ENCODE data around the gene C17orf75.
"Not testable (repeated sequence)": the region's sequence is repeated elsewhere in the genome, so short reads cannot be mapped to it uniquely, and the experiment has no call there.

C17orf75 gene
- 13.9 reads per million, percentile 39 among the genes with 10 or more reads in this experiment for total RNA-seq

GRCh38 chr17:32341857-32342602, at the start of gene C17orf75:
TSS of gene C17orf75 (minus strand) at chr17:32342173. CDS start at chr17:32342139, 34 bp downstream.
- DNase-seq = peak; percentile 62

GRCh38 chr17:32388613-32389459, 46.9 kb upstream of the C17orf75 start:
- no peak for DNase-seq

- DNase-seq = not testable (repeated sequence)
Measured at GRCh38 chr17:32388128-32388527, 46.2 kb upstream of the C17orf75 start.

- no peak for DNase-seq
Measured at GRCh38 chr17:32386844-32387243, 44.9 kb upstream of the C17orf75 start.

GRCh38 chr17:32385971-32386370, 44.0 kb upstream of the C17orf75 start:
- no peak for DNase-seq

- DNase-seq = no peak
Measured at GRCh38 chr17:32385121-32385520, 43.1 kb upstream of the C17orf75 start.

- DNase-seq = no peak
Measured at GRCh38 chr17:32383926-32384434, 42.0 kb upstream of the C17orf75 start.

GRCh38 chr17:32382526-32383223, 40.7 kb upstream of the C17orf75 start:
- no peak for DNase-seq

- DNase-seq = no peak
Measured at GRCh38 chr17:32370426-32370825, 28.5 kb upstream of the C17orf75 start.

- no peak for DNase-seq
Measured at GRCh38 chr17:32361270-32361669, 19.3 kb upstream of the C17orf75 start.

GRCh38 chr17:32357615-32358014, 15.6 kb upstream of the C17orf75 start:
- no peak for DNase-seq

- no peak for DNase-seq
Measured at GRCh38 chr17:32356750-32357149, 14.8 kb upstream of the C17orf75 start.

- DNase-seq = no peak
Measured at GRCh38 chr17:32356378-32356743, 14.4 kb upstream of the C17orf75 start.

GRCh38 chr17:32355649-32356377, 13.8 kb upstream of the C17orf75 start:
- no peak for DNase-seq

- not testable (repeated sequence) for DNase-seq
Measured at GRCh38 chr17:32352734-32353133, 10.8 kb upstream of the C17orf75 start.

- DNase-seq = peak; percentile 43
Measured at GRCh38 chr17:32350666-32351418, 8.9 kb upstream of the C17orf75 start.

GRCh38 chr17:32349854-32350665, 8.1 kb upstream of the C17orf75 start, which contains the start of gene ZNF207:
TSS of gene ZNF207 (plus strand) at chr17:32350157. CDS start at chr17:32350286, 129 bp downstream.
- DNase-seq = peak; percentile 90

- no peak for DNase-seq
Measured at GRCh38 chr17:32349503-32349853, 7.5 kb upstream of the C17orf75 start.

- no peak for DNase-seq
Measured at GRCh38 chr17:32348483-32348800, 6.5 kb upstream of the C17orf75 start.

- DNase-seq = no peak
Measured at GRCh38 chr17:32345951-32346600, 4.1 kb upstream of the C17orf75 start.

Measured in effector CD4-positive, alpha-beta T cell (primary cell).